Upper lobe of left lung (tissue), 4 donors: Measurements from ENCODE around the gene ANKS1A.

Source experiments
- EP300 ChIP-seq, 4 donors: sonication (generic); formaldehyde crosslinking; IDR thresholded peaks; one replicate each; pipeline ENCODE4 v1.5.1; 2017; ENCODE audit warnings: antibody characterized with exemption in 4 of 4, control low read depth in 2 of 4
- POLR2A ChIP-seq, 4 donors: fragments of 450-650 bp; IDR thresholded peaks; one replicate each; pipeline ENCODE4 v1.5.1; 2016 to 2017; ENCODE audit warnings: antibody characterized with exemption in 4 of 4, mild to moderate bottlenecking in 2 of 4
- TF ChIP-seq, protein P1 (sequence below), 6 experiments: fragments of 450-650 bp in 4 of 6; fragments of 200-600 bp in 2 of 6; sonication (generic) in 2 of 6; IDR thresholded peaks; one replicate each; pipeline ENCODE4 v1.5.1; 2016 to 2019; ENCODE audit warnings: antibody characterized with exemption in 6 of 6

GRCh38 chr6:34941421-34941820 is 52.4 kb downstream of the ANKS1A start:
- TF ChIP-seq, protein P1, sequence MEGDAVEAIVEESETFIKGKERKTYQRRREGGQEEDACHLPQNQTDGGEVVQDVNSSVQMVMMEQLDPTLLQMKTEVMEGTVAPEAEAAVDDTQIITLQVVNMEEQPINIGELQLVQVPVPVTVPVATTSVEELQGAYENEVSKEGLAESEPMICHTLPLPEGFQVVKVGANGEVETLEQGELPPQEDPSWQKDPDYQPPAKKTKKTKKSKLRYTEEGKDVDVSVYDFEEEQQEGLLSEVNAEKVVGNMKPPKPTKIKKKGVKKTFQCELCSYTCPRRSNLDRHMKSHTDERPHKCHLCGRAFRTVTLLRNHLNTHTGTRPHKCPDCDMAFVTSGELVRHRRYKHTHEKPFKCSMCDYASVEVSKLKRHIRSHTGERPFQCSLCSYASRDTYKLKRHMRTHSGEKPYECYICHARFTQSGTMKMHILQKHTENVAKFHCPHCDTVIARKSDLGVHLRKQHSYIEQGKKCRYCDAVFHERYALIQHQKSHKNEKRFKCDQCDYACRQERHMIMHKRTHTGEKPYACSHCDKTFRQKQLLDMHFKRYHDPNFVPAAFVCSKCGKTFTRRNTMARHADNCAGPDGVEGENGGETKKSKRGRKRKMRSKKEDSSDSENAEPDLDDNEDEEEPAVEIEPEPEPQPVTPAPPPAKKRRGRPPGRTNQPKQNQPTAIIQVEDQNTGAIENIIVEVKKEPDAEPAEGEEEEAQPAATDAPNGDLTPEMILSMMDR (IDR thresholded peaks at IDR 0.05) = no peak
- TF ChIP-seq POLR2A (IDR thresholded peaks at IDR 0.05) = no peak
- TF ChIP-seq EP300 (IDR thresholded peaks at IDR 0.05) = no peak
